Measurements from ENCODE around the gene USP49.
A peak's percentile ranks its signal among the peaks of the same experiment; 100 is the strongest.

The USP49 gene

GRCh38 chr6:41914343-41914742, 19.2 kb upstream of the USP49 start:
- Histone ChIP-seq H3K4me2 (ENCODE audit: low read depth, low read length, poor library complexity, severe bottlenecking) (no peak overlapping the region), H4K20me1 (ENCODE audit: low read depth, low read length) (no peaks in the 10 kb centered on the region), H3K79me2 (ENCODE audit: insufficient read depth, low read length) (peaks cover 35% of the 10 kb centered on the region), H3K9me3 (ENCODE audit: insufficient read depth, low read length) (no peaks in the 10 kb centered on the region), H3K27ac (ENCODE audit: low read depth, low read length) (no peak overlapping the region), H3K27me3 (ENCODE audit: low read length) (no peaks in the 10 kb centered on the region), H3K36me3 (ENCODE audit: low read length) (peaks cover 4% of the 10 kb centered on the region; the same call in 1 of the 2 replicates), H3K9ac (ENCODE audit: low read length) (no peak overlapping the region), H3K4me3 (ENCODE audit: insufficient read depth, low read length, poor library complexity, severe bottlenecking) (no peak overlapping the region), H2AFZ (ENCODE audit: low read depth, low read length, severe bottlenecking) (no peak overlapping the region), H3F3A (ENCODE audit: insufficient read depth) (no peaks in the 10 kb centered on the region), H3K9me2 (replicated peaks; ENCODE audit: insufficient read depth, low read length) (no peaks in the 10 kb centered on the region)
- no peak for TF ChIP-seq CTCF (IDR thresholded peaks at IDR 0.05; ENCODE audit: insufficient read depth, low read length, poor library complexity, severe bottlenecking)

GRCh38 chr6:41909727-41910126, 14.6 kb upstream of the USP49 start:
- no peaks in the 10 kb centered on the region for H3F3A ChIP-seq (ENCODE audit: insufficient read depth)
- H3K36me3 ChIP-seq (ENCODE audit: low read length): peaks cover 18% of the 10 kb centered on the region; the same call in 1 of the 2 replicates
- H4K20me1 ChIP-seq (ENCODE audit: low read depth, low read length): no peaks in the 10 kb centered on the region
- H3K27me3 ChIP-seq (ENCODE audit: low read length): no peaks in the 10 kb centered on the region
- H3K4me2 ChIP-seq (ENCODE audit: low read depth, low read length, poor library complexity, severe bottlenecking): no peak overlapping the region
- peaks cover 15% of the 10 kb centered on the region for H3K79me2 ChIP-seq (ENCODE audit: insufficient read depth, low read length)
- no peak for TF ChIP-seq CTCF (IDR thresholded peaks at IDR 0.05; ENCODE audit: insufficient read depth, low read length, poor library complexity, severe bottlenecking)
- TF ChIP-seq EZH2phosphoT487 (conservative IDR thresholded peaks at IDR 0.05; ENCODE audit: low read length): no peak
- H3K9me3 ChIP-seq (ENCODE audit: insufficient read depth, low read length): no peaks in the 10 kb centered on the region
- no peak overlapping the region for H3K9ac ChIP-seq (ENCODE audit: low read length)
- H2AFZ ChIP-seq (ENCODE audit: low read depth, low read length, severe bottlenecking): no peak overlapping the region
- no peaks in the 10 kb centered on the region for H3K9me2 ChIP-seq (replicated peaks; ENCODE audit: insufficient read depth, low read length)
- no peak overlapping the region for H3K27ac ChIP-seq (ENCODE audit: low read depth, low read length)
- no peak overlapping the region for H3K4me3 ChIP-seq (ENCODE audit: insufficient read depth, low read length, poor library complexity, severe bottlenecking)

DNA sequence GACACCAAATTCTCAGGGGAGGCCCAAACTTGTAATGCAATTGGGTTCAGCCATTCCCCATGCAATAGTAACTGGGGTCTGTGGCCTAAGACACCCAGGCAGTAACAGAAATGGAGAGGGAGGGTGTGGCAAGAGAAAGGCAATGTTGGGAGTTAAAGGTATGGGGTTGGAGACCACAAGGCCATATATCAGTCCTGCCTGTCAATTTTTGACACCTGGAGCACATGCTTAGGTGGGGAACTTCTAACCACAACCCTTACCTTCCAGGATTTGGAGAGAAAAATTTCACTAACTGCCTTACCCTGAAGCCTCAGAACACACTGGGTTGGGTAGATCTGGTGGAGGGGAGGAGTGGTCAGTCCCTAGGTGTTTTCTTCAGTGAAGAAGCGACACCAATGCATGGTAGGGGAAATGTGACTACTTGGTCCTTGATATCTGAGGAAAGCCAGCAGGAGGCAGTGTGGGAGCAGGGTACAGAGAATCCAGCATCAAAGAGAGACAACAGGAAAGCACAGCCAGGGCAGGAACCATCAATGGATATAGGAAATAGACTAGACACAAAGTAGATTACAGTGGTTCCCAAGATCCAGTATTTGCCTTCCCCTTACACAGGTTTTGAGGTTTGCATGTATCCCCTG, 6.8 kb upstream of the USP49 start:
- H3F3A ChIP-seq (ENCODE audit: insufficient read depth): peaks cover 8% of the 10 kb centered on the region

More for the DNA sequence above, 6.8 kb upstream of the USP49 start:
- no peak for TF ChIP-seq EZH2phosphoT487 (conservative IDR thresholded peaks at IDR 0.05; ENCODE audit: low read length)
- TF ChIP-seq CTCF (IDR thresholded peaks at IDR 0.05; ENCODE audit: insufficient read depth, low read length, poor library complexity, severe bottlenecking): peak; percentile 78
- Histone ChIP-seq H3K4me2 (ENCODE audit: low read depth, low read length, poor library complexity, severe bottlenecking) (no peak overlapping the region), H3K9ac (ENCODE audit: low read length) (no peak overlapping the region), H2AFZ (ENCODE audit: low read depth, low read length, severe bottlenecking) (no peak overlapping the region), H3K36me3 (ENCODE audit: low read length) (peaks cover 7% of the 10 kb centered on the region; the same call in 1 of the 2 replicates), H3K27ac (ENCODE audit: low read depth, low read length) (no peak overlapping the region), H3K9me3 (ENCODE audit: insufficient read depth, low read length) (no peaks in the 10 kb centered on the region), H3K27me3 (ENCODE audit: low read length) (no peaks in the 10 kb centered on the region), H3K4me3 (ENCODE audit: insufficient read depth, low read length, poor library complexity, severe bottlenecking) (no peak overlapping the region), H3K79me2 (ENCODE audit: insufficient read depth, low read length) (no peaks in the 10 kb centered on the region), H4K20me1 (ENCODE audit: low read depth, low read length) (no peaks in the 10 kb centered on the region), H3K9me2 (replicated peaks; ENCODE audit: insufficient read depth, low read length) (no peaks in the 10 kb centered on the region)

Data from SU-DHL-6 (cell line).